GM18870 (cell line): ENCODE measurements around the gene GDPD5.
"Not testable (repeated sequence)": the region's sequence is repeated elsewhere in the genome, so short reads cannot be mapped to it uniquely, and the experiment has no call there.

Source experiments
- ATAC-seq: cut with Tn5 transposase; IDR thresholded peaks from one replicate; pipeline ENCODE4 v1.9.1; 2021; ENCODE audit warnings: moderate library complexity; ENCODE audit not compliant: unreplicated experiment

The GDPD5 gene

DNA sequence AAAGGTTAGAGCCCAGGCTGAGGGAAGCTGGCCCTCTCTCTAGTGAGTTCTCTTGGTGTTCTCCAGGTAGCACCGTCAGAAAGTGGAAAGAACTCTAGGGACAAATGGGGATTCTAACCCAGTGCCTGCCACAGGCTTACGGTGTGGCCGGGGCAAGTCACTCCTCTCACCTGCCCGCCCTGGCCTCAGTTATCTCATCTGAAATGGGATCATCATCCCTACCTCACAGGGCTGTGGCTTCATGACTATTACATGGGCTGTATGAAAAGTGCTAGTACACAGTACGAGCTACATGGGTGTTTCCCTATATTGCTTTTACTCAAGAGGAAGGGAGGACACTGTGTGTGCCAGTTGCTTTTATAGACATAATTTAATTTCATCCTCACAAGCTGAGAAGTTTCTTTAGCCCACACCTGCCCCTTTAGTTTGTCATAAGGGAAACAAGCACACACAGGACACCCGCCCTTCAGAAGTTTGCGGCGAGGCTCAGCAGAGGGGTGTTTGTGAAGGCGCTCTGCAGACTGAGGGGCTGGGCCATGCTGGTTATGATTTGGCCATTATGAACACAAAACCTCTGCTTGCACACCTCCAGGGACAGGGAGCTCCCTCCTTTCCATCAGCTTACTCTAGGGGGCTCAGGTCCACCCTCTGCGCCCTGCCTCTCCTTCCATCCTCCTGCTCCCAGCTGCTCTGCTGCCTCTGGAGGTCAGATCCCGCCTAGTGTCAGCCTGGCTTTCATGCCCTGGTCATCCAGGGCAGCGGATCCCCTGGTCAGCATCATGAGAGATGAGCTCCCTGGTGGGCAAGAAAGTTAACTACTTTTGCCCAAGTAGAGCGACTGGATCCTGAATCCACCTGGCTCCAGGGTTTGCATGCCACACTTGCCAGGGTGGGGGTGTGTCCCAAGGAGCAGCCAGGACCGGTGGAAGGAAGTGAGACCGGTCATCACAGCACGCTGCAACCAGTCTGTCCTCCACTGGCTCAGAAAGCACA is 93.9 kb downstream of the GDPD5 start:
- ATAC-seq, result no peak

DNA sequence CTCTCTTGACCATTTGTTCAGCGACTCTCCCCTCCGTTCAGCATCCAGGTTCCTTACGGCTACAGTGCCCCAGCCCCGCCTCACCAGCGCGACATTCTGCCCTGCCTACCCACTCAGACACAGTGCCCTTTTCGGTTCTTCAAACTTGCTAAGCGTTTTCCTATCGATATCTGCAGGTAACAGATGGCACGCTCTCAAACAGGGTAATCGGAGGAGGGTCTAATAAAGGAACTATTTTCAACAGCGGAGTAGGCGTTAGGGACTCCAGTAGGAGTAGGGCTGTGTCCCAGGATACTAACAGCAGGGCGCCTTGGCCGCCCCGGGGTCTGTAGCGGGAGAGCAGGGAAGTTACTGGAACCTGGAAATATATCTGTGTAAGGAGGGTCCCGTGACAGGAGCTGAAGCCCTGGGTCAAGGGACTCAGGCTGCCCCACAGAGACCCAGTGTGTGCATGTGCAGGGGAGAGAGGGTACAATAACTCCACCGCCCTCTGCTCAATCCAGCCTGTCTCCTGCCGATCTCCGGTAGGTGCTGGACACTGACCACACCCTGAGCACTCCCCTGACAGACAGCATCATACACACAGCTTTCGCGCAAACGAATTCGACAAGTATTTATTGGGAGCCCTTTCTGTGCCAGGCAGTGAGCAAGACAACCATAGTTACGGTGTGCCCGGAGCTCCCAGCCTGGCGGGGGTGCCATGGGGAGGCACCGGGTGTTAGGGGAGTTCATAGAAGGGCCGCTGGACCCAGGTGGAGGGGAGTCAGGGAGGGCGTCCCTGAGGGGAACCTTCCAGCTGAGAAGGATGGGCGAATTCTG is 94.8 kb downstream of the GDPD5 start:
- no peak for ATAC-seq

DNA sequence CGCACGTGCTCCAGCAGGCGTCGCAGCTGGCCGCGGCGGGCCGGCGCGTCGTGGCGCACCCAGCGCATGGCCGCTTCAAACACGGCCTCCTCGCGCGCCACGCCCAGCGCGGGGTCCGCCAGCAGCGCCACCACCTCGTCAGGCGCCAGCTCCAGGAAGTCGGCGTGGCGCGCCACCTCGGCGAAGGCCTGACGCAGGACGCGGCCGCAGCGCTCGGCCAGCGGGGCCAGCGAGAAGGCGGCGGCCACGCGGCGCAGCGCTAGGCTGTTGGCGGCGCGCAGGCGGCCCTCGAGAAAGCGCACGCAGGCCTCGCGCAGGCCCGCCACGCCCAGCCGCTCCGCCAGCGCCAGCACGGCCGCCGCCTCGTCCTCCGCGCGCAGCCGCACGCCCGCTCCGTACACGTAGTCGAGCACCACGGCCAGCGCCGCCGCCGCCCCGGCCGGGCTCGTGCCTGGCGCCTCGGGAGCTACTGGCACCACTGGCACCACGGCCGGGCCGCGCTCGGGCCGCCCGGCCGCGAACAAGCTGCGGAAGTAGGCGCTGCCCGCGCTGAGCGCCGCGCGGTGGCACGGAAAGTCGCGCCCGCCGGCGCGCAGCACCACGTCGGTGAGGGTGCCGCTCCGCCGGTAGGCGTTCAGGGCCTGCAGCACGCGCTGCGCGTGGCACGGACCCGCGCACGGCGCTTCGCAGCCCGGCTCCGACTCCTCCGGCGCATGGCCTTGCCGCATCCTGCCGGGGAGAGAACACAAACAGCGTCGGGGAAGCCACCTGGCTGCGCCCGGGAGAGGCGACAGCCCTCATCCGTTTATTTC is 95.6 kb downstream of the GDPD5 start:
- ATAC-seq, result no peak

DNA sequence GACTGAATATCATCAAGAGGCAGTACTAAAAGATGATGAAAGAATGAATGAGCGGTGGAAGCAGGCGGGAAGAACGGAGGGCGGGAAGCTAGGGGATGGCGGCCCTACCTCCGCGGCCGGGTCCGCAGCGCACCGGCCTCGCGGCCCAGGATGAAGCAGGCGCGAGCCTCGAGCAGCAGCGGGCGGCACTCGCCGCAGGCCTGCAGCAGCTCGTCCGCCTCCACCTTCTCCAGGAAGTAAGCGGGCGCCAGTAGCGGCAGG is 96.2 kb downstream of the GDPD5 start:
- no peak for ATAC-seq

DNA sequence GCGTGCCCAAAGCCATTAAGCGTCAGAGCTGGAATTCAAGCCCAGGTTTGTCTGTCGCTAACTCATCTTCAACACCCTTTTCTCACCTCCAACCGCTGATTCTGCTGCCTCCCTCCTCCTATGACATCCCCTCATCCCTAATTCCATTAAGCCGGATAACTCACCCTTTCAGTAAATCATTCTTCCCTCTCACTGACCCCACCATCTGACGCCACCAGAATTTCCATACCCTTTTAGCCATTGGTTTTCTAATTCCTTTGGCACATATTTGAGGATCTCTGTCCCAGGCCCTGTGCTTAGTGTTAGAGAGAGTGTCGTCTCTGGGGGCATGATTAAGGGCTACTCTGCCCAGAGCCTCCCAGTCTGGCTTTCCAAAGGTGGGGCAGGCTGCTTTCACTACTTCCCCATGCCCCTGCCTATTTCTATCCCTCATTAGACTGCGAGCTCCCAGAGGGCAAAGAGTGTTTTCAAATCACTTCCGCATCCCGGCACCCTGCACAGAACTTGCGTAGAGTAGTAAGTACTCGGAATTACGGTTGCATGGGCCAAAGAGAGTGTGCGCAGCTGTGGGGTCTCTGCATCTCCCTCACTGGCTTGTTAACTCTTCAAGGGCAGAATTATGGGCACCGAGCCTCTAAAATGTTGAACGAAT is 96.6 kb downstream of the GDPD5 start:
- ATAC-seq, result no peak

DNA sequence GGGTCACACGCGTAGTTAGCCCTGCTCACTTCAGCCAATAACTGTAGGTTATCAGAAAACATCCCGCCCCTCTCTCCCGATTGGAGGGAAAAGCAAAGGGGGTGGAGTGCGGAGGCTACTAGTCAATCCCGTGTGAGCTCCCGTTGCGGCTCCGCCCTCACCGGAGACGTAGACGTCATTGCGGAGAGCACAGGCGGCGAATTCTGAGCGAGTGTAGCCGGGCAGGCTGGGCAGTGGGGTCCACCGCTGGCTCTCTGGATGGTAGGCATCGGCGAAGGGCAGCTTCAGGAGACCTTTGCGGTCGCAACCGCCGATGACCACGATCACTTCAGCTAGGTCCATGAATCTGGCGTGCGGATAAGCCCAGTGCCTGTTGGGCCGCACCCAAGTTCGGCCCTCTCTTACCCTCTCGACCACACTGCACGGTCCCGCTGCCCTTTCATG is 97.4 kb downstream of the GDPD5 start:
- peak; percentile 45 for ATAC-seq

DNA sequence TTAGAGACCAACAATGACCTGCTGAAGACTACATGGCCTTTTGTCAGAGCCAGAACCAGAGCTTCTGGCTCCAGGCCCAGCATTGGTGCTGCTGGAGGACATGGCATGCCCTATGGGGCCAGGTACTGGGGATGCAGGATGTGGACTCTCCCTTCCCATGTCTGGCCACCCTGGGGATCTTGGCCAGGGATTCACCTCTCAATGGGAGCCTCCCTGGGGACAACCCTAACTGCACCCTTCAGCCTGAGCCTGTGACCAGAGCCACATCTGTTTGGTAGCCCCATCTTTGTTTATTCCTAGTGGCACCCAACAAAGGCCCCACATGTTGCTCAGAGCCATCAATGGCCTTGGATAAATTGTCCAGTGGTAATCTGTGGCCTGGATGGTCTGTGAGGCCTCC is 98.6 kb downstream of the GDPD5 start:
- no peak for ATAC-seq

DNA sequence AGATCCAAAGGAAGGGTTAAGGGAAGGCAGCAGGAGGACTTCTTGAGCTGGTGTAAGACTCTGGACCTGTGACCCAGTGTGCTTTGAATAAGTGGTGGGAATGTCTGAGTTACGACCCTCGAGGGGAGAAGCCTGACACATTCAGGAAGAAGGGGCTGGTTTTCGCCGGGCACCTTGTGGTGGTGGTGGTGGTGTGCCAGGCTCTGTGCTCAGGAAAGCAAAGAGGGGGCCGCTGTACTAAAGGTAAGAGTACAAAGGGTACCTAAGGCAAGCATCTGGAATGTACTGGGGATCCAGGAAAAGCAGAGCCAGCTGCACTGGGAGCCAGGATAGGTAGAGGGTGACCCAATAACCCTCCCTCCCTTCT is 99.0 kb downstream of the GDPD5 start:
- ATAC-seq, result no peak

DNA sequence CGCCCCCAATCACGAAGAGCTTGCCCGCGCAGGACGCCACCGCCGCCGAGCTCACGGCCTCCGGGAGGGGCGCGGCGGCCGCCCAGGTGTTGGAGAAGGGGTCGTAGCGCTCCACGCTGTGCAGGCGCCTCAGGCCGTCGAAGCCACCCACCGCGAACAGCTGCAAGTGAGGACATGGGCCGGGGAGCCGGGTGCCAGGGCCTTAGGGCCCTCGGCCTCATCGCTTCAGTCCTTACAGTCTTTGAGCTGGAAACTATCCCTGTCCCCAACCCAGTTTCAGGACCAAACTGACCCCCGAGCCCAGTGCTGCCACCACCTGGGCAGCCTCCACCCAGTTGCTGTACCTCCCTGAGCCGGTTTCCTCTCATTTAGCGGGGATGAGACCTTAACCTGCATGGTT is 100.3 kb downstream of the GDPD5 start:
- no peak for ATAC-seq

DNA sequence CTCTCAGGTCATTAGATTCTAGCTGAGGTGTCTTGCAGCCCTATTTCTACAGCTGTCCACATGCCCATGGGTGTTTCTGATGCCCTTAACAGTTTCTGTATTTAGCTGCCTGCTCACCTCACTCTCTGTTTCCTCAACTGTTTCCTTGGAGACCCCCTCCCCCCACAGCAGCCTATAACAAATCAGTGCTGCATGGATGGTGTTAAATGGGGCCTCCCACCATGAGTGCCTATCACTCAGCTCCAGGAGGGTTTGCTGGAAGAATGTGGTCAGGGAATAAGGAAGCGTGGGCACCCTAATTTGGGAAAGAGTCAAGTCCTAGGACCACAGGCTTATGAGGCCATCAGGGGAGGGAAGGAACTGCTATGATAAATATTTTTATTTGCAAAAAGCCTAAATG is 101.3 kb downstream of the GDPD5 start:
- ATAC-seq, result no peak

DNA sequence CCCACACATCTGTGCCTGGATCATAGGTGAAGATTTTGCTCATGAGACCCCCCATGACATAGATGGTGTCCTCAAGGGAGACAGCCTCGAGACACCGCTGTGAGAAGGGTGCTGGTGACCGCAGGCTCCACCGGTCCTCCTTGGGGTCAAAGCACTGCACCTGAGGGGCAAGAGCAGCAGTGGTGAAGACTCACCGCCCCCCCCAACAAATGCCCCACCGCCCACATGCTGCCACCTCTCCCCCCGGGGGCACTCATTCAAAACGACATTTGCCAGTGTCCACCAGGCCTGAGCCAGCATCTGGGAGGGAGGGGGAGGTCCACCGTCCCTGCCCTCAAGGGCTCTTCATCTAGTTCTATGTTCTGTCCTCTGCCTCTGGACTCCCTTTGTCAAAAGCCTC is 102.0 kb downstream of the GDPD5 start:
- no peak for ATAC-seq

DNA sequence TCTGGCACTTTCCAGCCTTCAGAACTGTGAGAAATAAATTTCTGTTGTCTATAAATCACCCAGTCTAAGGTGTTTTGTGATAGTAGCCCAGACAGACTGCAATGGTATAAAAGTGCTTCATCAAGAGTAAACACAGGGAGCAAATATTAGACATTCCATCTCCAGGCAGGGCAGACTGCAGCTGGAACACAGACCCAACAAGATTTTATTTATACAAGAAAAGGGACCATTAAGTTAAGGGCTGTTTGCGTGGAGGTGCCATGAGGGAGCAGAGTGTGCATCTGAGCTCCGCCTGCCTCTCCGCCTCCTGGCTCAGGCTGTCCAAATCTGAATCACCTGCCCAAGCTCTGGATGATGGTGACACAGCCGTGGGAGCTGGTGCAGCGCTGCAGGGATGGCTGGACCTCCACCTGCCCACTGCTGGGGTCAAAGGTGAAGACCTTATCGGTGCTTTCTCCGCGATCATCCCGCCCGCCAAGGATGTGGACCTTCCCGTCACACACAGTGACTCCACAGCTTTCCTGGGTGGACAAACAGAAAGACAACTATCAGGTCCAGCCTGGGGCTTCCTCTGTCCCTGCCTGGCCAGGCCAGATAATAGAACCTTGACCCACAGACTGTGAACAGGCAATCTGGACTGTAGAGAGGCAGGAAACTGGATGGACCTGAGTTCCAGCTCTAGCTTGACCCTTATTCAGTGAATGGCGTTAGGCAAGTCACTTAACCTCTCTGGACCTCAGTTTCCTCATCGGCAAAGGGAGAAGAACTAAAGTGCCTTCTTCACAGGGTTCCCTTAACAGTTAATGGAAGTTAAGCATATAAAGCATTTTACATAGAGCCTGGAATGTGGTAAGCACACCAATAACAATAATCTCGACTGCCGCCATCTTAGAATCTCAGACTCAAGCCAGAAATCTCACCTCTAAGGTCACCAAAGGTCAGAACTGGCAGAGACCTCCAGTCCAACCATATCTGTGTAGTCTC is 103.2 kb downstream of the GDPD5 start:
- ATAC-seq, result no peak

DNA sequence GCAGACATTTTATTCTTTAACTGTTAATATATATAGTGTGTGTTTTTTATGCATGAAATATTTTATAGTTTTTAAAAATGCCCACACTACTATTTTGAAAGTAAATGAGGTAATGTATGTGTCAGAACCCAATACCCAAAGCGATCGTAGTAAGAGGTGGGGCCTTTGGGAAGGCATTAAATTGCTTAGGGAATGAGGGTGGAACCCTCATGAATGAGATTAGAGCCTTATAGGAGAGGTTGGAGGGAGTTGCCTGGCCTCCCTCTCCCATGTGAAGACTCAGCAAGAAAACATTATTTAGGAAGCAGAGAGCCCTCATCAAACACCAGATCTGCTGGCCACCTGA is 103.9 kb downstream of the GDPD5 start:
- ATAC-seq, result no peak

DNA sequence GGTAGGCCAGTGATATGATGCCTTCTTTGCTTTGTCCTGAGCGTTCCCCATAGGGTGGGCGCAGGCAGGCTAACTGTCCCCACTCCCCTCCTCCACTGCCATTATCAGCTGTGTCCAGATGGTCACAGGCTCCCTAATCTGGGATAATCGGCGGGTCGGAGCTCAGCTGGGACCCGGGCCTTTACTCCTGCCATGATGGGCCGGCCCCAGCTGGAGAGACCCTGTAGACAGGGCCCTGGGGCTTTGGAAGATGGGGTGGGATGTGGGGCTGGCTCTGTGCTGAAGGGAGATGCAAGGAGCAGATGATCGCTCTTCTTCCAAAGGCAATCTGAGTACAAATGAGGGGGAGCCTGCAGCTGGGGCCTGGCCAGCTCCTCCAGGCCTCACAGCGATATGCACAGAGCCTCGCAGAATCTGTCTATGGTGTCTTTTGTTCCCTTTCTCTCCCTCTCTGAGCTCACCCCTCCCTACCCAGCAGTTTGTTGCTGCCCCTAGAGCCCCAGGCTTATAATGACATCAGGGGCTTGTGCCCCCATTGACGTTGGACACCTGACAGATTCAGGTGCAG is 104.6 kb downstream of the GDPD5 start:
- ATAC-seq, result no peak

DNA sequence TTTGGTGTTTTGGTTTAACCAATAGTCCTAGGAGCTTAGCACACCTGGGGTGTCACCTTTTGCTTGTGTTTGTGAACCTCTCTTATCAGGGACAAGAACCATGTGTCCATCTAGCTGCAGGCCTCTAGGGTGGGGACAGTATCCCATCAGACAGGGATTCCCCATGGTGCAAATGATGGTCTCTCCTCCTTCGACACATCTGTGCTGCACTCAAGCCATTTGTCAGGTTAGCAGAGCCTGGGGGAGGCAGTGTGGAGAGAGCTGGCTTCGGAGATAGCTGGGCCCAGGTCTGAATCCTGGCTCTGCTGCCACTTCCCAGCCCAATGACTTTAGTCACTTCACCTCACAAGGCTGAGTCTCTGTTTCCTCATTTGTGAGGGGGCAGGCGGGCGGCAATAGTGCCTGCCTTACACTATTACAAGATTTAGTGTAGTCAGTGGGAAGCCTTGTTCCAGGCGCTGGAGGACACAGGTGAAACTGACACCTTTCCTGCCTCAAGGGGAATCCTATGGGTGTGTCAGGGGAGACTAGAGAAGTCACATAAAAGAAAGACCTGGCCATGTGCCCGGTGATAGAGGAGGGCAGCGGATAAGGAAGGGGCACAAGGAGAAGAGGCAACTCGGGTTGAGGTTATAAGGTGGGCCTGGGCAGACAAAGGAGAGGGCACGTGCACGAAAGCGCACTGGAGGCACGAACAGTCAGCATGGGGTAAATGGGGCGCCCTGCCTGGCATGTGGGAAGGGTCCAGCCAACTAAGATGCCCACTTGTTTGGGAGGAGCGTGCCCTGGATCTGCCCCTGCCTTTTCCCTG is 105.3 kb downstream of the GDPD5 start:
- ATAC-seq, result no peak

DNA sequence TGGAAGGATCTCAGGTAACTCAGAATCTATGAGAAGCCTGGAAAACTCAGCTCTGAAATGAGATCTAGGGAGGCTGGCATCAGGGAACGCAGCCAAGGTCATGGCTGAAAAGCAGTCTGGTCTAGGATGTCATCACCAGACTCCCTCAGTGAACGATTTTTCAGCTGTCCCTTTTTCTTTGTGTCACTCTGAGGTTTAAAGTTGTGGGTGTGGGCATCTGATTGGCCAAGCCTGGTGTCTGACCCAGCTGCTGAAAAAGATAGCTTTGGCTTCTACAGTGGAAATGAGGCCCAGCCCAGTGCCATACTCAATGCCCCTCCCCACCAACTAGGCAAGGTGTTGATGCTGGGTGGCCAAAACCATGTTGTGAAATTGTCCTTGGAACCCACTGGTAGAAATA is 111.9 kb downstream of the GDPD5 start:
- no peak for ATAC-seq

DNA sequence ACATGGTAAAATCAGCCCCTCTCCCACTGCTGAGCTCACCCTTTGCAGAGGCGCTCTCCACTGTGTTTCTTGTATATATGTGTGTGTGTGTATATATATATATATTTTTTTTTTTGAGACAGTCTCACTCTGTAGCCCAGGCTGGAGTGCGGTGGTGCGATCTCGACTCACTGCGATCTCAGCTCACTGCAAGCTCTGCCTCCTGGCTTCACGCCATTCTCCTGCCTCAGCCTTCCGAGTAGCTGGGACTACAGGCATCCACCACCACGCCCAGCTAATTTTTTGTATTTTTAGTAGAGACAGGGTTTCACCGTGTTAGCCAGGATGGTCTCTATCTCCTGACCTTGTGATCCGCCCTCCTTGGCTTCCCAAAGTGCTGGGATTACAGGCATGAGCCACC is 112.6 kb downstream of the GDPD5 start:
- ATAC-seq, result not testable (repeated sequence)

DNA sequence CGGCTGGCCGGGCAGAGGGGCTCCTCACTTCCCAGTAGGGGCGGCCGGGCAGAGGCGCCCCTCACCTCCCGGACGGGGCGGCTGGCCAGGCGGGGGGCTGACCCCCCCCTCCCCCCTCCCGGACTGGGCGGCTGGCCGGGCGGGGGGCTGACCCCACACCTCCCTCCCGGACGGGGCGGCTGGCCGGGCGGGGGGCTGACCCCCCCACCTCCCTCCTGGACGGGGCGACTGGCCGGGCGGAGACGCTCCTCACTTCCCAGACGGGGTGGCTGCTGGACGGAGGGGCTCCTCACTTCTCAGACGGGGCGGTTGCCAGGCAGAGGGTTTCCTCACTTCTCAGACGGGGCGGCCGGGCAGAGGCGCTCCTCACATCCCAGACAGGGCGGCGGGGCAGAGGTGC is 115.8 kb downstream of the GDPD5 start:
- ATAC-seq, result not testable (repeated sequence)

DNA sequence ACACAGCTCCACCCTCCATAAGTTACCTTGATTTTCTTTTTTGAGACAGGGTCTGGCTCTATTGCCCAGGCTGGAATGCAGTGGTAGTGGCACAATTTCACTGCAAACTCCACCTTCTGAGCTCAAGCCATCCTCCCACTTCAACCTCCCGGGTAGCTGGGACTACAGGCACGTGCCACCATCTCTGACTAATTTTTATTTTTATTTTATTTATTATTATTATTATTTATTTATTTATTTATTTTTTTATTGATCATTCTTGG is 116.9 kb downstream of the GDPD5 start:
- no peak for ATAC-seq
